ENCODE data around the gene TRAF3.
"Not testable (repeated sequence)": the region's sequence is repeated elsewhere in the genome, so short reads cannot be mapped to it uniquely, and the experiment has no call there.

Gene TRAF3

DNA sequence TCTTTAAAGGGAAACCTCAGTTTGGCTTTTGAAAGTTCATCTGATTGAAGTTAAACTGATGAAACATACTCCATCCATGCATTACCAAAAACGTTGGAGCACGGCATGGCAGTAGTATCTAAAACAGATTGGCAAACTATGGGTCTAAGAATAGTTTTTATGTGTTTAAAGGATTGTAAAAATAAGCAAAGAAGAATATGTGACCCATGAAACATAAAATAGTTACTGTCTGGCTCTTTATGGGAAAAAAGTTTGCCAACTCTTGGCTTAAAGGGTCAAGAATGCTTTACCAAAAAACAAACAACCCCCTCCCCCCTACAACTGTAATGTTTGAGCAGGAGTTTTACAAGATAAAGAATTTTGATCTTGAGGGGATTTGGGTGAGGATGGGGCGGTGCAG is 32.6 kb downstream of the TRAF3 start:
- no peak for FAIRE-seq

DNA sequence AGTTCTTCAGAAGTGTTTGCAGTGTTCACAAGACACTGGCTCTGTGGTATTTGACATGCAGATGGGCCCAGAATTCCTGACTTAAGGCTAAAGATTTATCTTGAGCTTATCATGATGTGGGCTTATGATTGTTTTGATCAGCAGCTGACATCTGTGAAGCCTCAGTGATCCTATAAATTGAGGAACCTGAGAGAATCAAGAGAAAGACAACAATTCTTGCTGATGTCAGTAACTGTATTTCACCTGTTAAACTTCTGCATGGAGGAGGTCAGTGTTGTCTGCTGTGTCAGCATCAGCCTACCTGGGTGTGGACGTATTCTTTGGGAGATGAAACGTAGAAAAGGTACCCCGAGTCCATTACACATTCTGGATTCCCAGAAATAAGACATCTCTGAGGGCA is 33.3 kb downstream of the TRAF3 start:
- no peak for FAIRE-seq

DNA sequence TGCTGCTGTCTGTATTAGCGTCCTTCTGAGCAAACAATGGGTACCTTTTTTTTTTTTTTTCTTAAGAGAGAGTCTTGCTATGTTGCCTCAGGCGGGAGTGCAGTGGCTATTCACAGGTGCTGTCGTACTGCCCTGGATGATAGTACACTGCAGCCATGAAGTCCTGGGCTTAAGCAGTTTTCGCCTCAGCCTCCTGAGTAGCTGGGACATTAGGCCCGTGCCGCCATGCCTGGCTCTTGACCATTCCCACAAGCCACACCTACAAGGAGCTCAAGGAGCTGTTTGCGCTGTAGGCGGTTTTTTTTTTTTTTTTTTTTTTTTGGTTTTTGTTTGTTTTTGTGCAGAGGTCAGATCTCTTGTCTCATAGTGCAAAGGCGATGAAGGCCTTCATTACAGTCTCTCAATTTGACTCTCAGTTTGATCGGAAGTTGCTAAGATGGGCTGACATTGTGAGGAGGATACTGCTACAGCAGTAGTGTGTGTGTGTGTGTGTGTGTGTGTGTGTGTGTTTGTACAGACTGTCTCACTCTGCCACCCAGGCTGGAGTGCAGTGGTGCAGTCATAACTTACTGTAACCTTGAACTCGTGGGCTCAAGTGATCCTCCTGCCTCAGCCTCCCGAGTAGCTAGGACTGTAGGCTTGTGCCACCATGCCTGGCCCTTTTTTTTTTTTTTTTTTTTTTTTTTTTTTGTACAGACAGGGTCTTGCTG is 34.2 kb downstream of the TRAF3 start:
- FAIRE-seq = no peak

DNA sequence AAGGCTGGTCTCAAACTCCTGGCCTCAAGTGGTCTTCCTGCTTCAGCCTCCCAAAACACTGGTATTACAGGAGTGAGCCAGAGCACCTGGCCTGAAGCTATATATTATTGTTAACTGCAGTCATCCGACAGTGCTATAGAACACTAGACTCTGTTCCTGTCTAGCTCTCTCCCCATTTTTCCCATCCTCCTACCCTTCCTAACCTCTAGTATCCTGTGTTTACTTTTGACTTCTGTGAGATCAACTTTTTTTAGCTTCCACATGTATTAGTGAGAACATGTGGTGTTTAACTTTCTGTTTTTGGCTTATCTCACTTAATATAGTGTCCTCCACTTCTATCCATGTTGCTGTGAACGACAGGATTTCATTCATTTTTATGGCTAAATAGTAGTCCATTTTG is 34.7 kb downstream of the TRAF3 start:
- no peak for FAIRE-seq

DNA sequence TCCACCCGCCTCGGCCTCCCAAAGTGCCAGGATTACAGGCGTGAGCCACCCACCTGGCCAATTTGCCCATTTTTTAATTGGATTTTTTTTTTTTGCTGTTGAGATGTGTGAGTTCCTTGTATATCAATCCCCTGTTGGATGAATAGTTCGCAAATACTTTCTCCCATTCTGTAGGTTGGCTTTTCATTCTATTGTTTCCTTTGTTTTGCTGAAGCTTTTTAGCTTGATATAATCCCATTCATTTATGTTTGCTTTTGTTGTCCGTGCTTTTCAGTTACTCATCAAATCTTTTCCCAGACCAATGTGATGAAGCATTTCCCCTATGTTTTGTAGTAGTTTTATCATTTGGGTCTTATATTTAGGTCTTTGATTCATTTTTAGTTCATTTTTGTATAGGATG is 36.4 kb downstream of the TRAF3 start:
- no peak for FAIRE-seq

DNA sequence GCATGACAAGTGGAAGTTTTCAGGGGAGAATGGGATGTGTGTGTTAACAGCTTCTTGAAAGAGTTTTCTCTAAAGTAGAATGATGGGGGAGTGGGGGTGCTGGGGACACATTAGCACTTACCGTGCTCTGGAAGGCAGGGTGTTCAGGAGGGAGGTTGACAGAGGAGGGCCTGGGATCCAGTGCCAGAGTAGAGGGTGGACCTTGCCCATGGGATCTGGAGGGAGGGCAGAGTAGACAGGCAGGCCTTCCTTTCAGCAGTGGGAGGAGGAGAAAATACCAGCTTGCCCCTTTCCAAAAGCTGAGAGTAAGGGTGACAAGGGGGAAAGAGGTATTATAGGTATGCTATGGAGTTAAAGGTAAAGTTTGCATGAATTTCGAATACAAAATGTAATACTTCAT is 40.1 kb downstream of the TRAF3 start:
- no peak for FAIRE-seq

DNA sequence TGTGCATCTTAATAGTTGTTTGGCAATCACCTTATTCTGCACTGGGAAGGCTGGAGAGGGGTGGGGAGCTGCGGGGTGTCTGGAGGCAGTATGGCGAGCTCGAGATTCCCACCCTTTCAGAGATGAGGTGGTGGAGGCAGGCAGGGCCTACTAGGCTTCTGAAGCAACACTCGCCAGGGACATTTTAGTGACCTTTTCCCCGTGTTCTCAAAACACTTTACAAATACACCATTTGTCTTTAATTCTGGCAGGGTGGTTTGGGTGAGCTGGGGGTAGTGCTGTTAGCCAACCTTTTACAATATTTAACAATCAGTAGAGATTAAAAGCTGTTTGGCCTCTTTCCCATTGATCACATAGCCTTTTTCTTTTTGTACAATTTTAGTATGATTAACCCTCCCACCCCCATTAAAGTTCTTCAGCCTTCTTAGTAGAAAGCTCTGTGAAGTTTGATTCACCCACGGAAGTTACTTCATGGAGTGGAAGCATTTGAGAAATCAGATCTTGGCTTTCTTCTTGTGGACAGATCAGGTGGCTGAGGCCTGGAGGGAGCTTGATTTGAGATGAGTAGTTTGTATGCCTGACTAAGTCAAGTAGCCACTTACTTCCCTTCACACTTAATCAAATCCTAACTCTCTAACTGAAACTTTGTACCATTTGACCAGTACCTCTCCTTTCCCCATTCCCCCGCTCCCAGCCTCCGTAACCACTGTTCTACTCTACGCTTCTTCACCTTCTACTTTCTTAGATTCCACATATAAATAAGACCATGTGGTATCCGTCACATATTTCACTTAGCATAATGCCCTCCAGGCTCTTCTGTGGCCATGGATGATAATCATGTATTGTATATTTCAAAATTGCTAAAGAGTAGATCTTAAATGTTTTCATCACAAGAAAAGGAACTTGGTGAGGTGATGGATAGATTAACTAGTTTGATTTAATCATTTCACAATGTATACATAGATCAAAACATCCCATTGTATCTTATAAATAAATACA is 41.0 kb downstream of the TRAF3 start:
- no peak for FAIRE-seq

DNA sequence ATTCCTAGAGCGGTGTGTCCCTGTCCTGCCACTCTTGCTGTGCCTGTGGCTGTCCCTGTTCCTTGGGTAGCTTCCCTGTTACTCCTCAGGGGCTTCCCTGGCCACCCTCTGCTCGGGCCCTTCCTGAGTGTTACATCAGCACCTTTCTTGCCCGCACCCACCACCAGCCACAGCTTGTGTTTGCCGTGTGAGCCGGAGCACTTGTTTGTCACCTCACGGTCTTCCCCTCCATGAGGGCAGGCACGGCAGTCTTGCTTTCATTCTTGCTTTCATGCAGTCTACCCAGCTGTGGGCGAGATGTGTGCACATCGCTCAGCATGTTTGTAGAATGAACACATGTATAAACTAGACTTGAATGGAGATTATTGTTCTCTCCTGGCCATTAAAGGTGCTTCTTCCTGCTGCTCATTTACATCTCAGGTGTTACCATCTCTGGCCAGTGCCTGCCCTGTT is 42.0 kb downstream of the TRAF3 start:
- FAIRE-seq = no peak

DNA sequence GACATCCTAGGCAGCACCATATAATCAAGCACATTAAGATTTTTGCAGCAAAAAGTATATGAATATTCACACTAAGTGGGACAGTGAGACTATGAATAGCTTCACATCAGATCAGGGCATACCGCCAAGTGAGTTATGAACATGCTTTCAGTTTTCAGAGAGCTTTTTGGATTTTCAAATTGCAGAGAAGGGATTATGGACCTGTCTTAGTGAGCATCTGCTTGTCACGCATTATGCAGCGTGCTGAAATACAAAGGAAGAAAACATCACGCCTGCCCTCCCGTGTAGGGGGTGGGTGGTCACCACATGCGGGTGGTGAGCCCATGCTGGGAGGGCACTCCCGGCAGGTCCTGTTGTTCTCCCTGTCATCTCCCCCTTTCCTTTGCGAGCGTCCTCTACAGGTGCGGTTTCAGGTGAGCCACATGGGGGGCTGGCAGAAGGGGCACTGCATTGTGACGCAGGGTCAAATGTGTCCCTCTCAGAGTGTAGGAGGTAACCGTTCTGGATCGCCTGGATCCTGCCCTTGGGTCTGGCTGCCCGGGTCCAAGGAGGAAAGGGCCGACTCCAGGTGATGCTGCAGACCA is 42.6 kb downstream of the TRAF3 start:
- no peak for FAIRE-seq

DNA sequence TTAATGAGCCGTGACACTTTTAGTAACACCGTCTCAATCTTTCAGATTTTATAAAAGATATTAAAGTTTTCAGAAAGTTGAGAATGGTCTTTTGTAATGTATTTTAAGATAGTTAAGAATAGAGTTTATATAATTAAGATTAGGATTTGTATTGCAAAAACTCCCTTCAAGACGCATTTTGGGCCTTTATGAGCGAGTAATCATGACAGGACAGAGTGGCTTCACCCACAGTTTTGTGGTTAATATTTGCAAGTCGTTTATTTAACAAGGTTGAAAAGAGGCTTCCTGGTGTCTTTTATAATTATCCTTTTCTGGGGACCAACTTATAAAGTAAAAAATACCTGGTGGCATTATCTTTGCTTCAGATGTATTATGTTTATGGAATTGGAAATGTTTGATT is 44.0 kb downstream of the TRAF3 start:
- no peak for FAIRE-seq

DNA sequence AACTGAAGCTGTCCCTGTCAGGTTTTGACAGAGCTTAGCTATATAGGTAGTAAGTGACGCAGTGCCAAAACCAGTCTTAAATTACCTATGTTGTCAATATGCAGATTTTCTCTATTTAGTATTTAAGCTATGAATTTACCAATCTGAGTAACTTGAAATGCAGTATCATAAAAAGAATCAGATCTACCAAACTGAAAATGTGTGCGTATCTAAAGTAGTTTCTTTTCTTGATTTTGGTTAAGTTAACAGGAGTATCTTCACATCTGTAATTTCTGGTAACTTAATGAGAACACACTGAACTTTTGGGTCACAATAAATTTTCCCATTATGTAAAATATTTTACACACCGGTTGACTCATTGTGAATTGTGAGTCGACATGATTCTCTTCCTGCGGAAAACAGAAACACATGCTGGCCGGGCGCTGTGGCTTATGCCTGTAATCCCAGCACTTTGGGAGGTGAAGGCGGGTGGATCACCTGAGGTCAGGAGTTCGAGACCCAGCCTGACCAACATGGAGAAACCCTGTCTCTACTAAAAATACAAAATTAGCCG is 45.1 kb downstream of the TRAF3 start:
- no peak for FAIRE-seq

DNA sequence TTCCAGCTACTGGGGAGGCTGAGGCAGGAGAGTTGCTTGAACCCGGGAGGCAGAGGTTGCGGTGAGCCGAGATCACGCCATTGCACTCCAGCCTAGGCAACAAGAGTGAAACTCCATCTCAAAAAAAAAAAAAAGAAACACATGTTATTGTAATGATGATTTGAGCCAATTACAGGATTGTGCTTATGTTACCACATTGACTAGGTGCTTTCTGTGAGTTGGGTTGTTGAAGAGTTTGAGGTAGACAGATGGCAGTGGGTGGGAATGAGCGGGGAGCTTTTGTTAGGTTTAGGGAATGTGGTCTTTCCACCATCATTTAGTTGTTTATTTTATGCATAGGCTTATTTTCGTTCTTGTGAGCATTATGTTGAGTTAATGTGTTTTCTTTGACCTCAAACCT is 45.6 kb downstream of the TRAF3 start:
- not testable (repeated sequence) for FAIRE-seq

DNA sequence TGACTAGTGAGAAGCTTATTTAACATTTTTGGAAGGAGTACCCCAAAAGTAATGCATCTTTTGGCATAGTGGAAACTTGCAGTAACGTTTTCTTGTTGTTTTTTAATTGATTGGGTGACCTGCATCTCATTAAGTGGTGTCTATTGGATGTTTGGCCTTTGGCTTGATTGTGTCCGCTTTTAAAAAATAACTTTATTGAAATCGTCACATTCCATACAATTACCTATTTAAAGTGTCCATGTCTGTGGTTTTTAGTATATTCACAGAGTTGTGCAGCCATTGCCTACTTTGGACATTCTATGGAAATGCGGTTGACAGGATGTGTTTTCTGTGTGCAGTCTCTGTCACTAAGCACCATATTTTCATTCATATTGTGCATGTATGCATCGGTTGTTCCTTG is 46.3 kb downstream of the TRAF3 start:
- no peak for FAIRE-seq

DNA sequence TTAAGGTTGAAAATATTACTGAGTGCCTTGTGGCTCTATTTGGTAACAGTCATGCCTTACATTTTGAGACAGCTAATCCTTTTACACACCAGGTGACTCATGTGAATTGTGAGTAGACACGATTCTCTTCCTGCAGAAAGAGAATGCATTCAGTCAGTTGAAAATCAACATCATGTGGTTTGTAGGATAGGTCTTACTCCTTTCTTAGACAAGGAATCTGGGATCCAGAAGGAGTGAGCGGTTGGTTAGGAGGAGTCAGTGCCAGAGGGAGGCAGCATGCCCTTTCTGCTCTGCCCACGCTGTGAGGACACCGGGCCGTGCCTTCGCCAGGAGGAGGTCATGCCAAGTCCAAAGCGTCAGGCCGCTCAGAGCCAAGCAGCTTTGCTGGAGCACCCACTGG is 47.6 kb downstream of the TRAF3 start:
- no peak for FAIRE-seq

DNA sequence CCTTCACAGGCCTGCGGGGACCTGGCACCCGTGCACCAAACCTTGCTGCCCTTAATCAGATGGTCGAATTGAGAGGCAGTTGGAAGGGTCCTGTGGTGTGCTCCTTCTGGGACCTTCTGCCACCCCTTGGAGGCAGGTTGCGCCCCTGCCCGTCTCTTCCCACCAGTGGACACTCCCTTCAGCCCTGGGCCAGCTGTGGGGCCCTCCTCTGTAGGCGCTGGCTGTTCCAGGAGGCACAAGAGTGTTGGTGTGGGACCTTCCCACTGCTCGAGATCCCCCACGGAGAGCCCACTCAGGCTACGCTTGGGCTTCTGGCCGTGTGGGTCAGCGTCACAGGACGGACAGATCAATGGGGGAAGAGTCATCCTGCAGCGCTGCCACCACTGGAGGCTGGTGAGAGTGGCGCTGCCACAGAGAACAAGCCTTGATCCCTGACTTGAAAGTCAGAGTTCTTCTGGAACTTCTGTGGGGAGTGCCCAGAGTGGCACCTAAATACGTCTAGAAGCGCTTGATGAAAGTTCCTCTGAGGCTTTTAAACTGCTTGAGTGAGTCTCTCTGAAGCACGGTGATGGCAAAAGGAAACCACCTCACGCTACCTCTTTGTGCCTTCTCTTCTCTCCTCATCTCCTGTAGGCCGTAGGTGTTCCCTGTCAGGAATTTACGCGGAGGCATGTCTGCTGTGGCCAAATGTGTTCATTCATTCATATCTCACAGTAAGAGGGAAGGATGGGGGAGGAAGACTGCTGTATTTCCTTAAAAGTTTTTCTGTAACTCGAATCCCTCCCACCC is 48.3 kb downstream of the TRAF3 start:
- no peak for FAIRE-seq

DNA sequence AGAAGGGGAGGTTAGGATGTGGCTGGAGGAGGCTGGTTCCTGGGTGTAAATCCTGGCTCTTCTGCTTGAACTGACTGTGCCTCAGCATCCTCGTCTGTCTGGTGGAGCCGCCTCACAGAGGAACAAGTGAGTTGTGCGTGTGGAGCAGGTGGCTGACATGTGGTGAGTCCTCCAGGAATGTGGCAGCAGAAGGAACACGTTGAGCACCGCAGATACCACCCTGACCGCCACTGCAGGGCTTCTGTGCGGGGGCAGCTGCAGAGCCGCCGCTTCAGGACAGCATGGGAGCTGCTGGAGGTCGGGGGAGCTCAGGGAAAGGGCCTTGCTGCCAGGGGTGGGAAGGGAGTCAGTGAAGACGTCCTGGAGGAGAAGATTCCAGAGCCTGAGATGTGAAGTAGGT is 48.9 kb downstream of the TRAF3 start:
- no peak for FAIRE-seq

DNA sequence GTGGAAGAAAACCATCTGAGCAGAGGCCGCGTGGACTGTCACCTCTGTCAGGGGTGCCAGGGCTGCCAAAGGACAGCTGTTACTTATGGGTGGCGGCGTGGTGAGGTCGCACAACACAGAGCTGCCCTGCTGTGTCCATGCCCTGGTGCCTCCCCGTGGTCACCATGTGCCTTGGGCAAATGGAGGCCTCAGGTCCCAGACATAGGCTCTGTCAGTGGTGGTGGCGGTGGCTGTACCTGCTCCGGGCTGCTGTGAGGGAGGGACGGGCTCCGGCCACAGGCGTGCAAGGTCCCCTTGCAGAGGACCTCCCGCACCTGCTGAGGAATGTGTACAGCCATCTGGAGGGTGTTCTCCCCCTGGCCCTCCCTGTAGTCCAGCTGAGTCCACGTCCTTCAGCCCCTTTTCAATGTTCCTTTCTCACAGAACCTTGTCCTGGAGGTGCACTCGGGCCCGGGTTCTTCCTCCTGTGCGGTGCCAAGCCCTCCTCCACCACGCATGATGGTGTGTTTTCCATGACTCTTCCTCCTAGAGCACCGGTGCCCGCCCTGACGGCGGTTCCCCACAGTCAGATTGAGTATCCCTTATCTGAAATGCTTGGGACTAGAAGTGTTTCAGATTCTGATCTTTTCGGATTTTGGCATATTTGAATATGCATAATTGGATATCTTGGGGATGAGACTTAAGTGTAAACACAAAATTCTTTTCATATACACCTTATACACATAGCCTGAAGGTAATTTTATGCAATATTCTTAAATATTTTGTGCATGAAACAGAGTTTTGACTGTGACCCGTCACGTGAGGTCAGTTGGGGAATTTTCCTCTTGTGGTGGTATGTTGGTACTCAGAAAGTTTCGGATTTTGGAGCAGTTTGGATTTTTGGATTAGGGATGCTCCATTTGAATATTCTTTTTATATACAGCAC is 49.8 kb downstream of the TRAF3 start:
- no peak for FAIRE-seq

DNA sequence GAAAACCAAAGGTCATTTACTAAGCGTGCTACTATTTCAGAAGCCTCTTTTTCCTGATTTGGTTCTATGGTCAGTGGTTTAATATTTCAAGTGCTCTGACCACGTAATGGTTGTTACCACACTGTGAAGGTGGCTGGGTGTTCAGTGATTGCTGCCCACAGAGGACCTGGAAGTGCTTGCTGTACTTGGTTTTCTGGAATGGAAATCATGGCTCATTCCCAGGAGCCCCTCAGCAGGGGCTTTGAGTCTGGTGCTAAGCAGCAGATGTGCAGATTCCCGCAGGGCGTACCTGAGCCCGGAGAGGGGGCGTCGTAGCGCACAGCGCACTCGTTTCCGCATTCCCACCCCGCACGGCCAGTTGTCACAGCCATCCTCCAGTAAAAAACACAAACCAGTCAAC is 50.5 kb downstream of the TRAF3 start:
- FAIRE-seq = no peak

DNA sequence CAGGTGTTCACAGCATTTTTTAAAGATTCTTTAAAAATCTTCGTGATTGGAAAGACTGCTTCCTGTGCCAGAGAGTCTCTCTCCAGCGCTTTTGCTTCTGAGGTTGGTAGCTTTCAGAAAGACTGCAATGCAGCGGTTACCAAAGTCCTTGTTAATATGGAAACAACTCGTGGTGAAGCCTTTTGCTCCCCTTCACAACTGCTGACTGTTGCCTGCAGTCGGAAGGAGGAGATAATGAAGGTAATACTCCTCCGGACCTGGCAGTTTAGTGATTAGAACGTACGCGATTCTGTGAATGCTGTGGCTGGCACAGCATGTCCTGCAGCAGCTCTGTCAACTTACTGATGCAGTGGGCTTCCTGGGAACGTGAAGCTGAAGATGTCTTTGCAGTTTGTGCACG is 50.9 kb downstream of the TRAF3 start:
- FAIRE-seq = no peak

DNA sequence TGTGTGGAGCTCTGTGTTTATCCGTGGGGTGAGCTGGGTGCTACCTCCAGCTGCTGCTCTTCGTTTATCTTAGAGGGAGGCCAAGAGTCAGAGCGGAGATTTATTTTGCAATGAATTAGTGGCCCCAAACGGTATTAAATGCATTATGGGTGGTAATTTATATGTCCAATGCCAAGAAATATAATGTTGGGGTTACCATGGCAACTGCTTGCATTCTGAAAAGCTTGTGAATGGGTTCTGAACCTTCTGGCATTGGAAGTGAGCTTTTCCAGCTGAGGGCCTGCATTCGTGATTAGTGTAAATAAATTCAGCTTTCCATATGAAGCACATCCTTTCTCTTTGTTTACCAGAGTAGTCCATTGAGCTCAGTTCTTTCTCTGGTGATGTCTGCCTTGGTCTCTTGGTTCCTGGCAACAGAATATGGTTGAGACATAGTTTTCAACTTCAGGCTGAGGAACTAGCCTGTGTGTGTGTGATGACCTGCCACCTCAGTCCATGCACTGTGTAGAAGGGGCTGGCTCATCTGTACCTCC is 51.8 kb downstream of the TRAF3 start:
- no peak for FAIRE-seq

DNA sequence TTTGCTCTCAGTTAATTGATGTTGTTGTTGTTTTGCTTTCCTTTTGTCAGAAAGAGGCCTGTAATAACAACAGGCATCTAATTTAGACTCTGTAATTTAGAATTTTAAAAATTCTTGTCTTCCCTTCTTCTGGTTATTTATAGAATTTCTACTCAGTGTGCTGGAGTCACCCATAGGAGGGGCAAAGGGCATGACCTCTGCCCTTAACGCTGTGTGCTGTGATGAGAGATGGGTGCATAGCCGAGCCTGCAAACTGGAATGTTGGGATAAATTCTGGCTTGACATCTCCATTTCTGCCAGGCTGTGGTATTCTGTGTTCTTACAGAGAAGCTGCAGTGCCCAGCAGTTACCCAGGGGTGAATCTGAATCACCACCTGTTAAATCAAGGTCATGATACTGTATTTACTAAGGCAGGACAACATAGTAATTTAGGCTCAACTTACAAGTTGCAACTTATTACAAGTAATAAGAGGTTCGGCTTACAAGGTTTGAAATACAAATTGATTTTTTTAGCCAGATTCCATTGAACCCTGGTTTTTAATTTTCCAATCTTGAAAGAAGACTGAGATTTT is 53.3 kb downstream of the TRAF3 start:
- FAIRE-seq = no peak

All from endometrium (tissue), 2 donors.